ENCODE results near the gene ARHGAP8. TPM values are rescaled to one million over a fixed set of nuclear protein-coding genes. Genes with fewer than 3 reads are reported as not detected.

Gene ARHGAP8
- total and polyA plus RNA-seq, 2 donors (not counting 3 experiments of a cell fraction or from before 2014, with no cell fraction given) = not detected

DNA sequence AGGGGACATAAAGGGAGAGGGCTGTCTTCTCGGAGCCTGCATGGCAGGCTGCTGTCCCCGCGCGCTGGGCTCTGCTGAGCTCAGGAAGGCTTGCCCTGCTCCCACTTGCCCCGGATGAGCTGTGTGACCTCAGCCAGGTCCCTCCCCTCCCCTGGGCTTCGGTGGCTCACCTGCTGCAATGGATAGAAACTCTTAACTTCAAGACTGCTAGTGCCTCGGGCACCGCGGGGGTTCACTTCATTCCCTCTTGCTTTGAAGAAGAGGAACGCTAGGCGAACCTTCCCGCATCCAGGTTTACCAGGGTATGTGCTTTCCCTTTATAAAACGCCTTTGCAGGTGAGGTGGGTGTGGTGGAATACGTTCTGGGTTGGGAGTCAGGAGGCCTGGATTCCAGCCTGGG lies 142.4 kb downstream of the ARHGAP8 start:
- dilution Hi-C loops (cut with MboI; ENCODE audit: extremely low pct_ligation_motif_present, low sequenced_read_pairs) (no loop called here), intact Hi-C loops (cut with micrococcal nuclease) (no loop called here)
- Histone ChIP-seq H3K4me3 (replicated peaks in 1 of 3; ENCODE audit: insufficient read depth in 1 of 3, low read depth in 1 of 3, low read length in 3 of 3) (no peak overlapping the region), H3K9ac (replicated peaks; ENCODE audit: extremely low read depth, insufficient read depth, low read length) (no peak overlapping the region), H3K9me3 (replicated peaks; ENCODE audit: control insufficient read depth, insufficient read depth, low read length) (peaks cover 2% of the 10 kb centered on the region), H3K9me1 (replicated peaks; ENCODE audit: control insufficient read depth, extremely low read depth, insufficient read depth, low read length) (no peaks in the 10 kb centered on the region), H3K4me2 (ENCODE audit: insufficient read depth, low read length) (no peak overlapping the region), H4K20me1 (replicated peaks; ENCODE audit: control insufficient read depth, extremely low read depth, insufficient read depth, low read length) (no peaks in the 10 kb centered on the region), H3K4me1 (ENCODE audit: control insufficient read depth, extremely low read depth, insufficient read depth, low read length) (no peaks in the 10 kb centered on the region), H3K79me2 (ENCODE audit: control insufficient read depth, insufficient read depth, low read length) (no peaks in the 10 kb centered on the region), H3K36me3 (ENCODE audit: control insufficient read depth in 2 of 2, extremely low read depth in 1 of 2, insufficient read depth in 2 of 2, low read length in 2 of 2) (no peaks in the 10 kb centered on the region), H3K27me3 (ENCODE audit: control insufficient read depth in 2 of 2, insufficient read depth in 2 of 2, low read length in 2 of 2) (no peaks in the 10 kb centered on the region), H2AFZ (ENCODE audit: low read depth, low read length) (no peak overlapping the region), H3K27ac (ENCODE audit: insufficient read depth, low read depth, low read length) (no peak overlapping the region)
- CTCF ChIA-PET = no interaction called here
- no TSS peak for BruUV-seq (replicated peaks)
- no peak for TF ChIP-seq POLR2A (IDR thresholded peaks at IDR 0.05; ENCODE audit: low read depth, low read length)
- TF ChIP-seq, protein P1, sequence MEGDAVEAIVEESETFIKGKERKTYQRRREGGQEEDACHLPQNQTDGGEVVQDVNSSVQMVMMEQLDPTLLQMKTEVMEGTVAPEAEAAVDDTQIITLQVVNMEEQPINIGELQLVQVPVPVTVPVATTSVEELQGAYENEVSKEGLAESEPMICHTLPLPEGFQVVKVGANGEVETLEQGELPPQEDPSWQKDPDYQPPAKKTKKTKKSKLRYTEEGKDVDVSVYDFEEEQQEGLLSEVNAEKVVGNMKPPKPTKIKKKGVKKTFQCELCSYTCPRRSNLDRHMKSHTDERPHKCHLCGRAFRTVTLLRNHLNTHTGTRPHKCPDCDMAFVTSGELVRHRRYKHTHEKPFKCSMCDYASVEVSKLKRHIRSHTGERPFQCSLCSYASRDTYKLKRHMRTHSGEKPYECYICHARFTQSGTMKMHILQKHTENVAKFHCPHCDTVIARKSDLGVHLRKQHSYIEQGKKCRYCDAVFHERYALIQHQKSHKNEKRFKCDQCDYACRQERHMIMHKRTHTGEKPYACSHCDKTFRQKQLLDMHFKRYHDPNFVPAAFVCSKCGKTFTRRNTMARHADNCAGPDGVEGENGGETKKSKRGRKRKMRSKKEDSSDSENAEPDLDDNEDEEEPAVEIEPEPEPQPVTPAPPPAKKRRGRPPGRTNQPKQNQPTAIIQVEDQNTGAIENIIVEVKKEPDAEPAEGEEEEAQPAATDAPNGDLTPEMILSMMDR (IDR thresholded peaks at IDR 0.05; ENCODE audit: extremely low read depth in 1 of 2, insufficient read depth in 1 of 2, low read depth in 1 of 2, low read length in 2 of 2) = no peak
- TF ChIP-seq FOS (IDR thresholded peaks at IDR 0.05; ENCODE audit: borderline replicate concordance, insufficient read depth, low read length) = no peak
- TF ChIP-seq JUN (IDR thresholded peaks at IDR 0.05; ENCODE audit: borderline replicate concordance, insufficient read depth, insufficient read length, low read depth) = no peak
- TF ChIP-seq MAX (IDR thresholded peaks at IDR 0.05; ENCODE audit: insufficient read depth, insufficient read length) = no peak
- TF ChIP-seq GATA2 (IDR thresholded peaks at IDR 0.05; ENCODE audit: insufficient read depth, insufficient read length, low read depth, low read length) = no peak
- TF ChIP-seq EZH2 (IDR thresholded peaks at IDR 0.05; ENCODE audit: borderline replicate concordance, low read depth, low read length, severe bottlenecking) = no peak
- no peak for TF ChIP-seq POLR2AphosphoS5 (IDR thresholded peaks at IDR 0.05; ENCODE audit: insufficient read depth, low read depth, low read length)
- no peak for TF ChIP-seq MYC (IDR thresholded peaks at IDR 0.05; ENCODE audit: low read depth, low read length)
- POLR2A ChIA-PET = no interaction called here
- DNase-seq (ENCODE audit: low read depth, low spot score) (no peak), FAIRE-seq (no peak)
